ENCODE data around the gene SLC16A12. TPM values are rescaled to one million over a fixed set of nuclear protein-coding genes. Genes with fewer than 3 reads are reported as not detected.

Gene SLC16A12
- total and polyA plus RNA-seq, 2 donors (not counting 3 experiments of a cell fraction or from before 2014, with no cell fraction given), result not detected

DNA sequence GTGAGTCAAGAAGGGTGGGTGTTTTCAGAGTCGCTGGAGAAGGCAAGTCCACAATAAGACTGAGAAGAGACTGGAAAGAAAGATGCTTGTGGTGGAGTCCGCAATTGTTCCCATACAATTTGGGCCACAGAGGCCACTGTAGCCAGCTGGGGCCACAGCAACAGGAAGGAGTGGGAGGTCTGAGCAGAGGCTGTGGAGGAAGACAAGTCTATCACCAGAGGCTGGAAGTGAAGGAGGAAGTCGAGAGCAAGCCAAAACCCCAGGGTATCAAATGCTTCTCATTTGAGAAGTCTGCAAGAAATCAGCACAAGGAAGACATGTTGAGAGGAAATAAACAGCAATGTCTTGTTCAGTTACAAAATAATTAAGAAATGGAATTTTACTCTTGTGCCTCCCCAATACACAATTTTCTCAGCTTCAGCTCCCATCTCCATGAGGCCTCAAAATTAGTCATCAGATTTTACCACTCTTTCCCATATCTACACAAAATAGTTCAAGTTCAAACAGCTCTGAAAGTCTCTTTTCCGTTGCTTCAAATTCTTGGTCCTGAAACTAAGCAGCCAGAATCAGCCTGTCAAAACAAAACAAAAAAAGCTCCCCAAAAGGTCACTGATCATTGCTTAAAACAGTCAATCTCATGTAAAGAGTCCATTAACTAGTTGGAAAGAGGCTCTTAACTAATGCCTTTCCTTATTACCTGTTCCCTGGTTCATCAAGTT, 31.6 kb downstream of the SLC16A12 start:
- Histone ChIP-seq H3K9ac (replicated peaks; ENCODE audit: extremely low read depth, insufficient read depth, low read length) (no peak overlapping the region), H3K9me3 (replicated peaks; ENCODE audit: control insufficient read depth, insufficient read depth, low read length) (no peaks in the 10 kb centered on the region), H3K79me2 (ENCODE audit: control insufficient read depth, insufficient read depth, low read length) (no peaks in the 10 kb centered on the region), H3K4me3 (replicated peaks in 1 of 3; ENCODE audit: insufficient read depth in 1 of 3, low read depth in 1 of 3, low read length in 3 of 3) (no peak overlapping the region), H3K4me1 (ENCODE audit: control insufficient read depth, extremely low read depth, insufficient read depth, low read length) (no peaks in the 10 kb centered on the region), H3K9me1 (replicated peaks; ENCODE audit: control insufficient read depth, extremely low read depth, insufficient read depth, low read length) (no peaks in the 10 kb centered on the region), H4K20me1 (replicated peaks; ENCODE audit: control insufficient read depth, extremely low read depth, insufficient read depth, low read length) (no peaks in the 10 kb centered on the region), H3K27me3 (ENCODE audit: control insufficient read depth in 2 of 2, insufficient read depth in 2 of 2, low read length in 2 of 2) (no peaks in the 10 kb centered on the region), H3K4me2 (ENCODE audit: insufficient read depth, low read length) (no peak overlapping the region), H3K27ac (ENCODE audit: insufficient read depth, low read depth, low read length) (no peak overlapping the region), H3K36me3 (ENCODE audit: control insufficient read depth in 2 of 2, extremely low read depth in 1 of 2, insufficient read depth in 2 of 2, low read length in 2 of 2) (no peaks in the 10 kb centered on the region), H2AFZ (ENCODE audit: low read depth, low read length) (no peak overlapping the region)
- DNase-seq (ENCODE audit: low read depth, low spot score) (no peak), FAIRE-seq (no peak)
- dilution Hi-C loops (cut with MboI; ENCODE audit: extremely low pct_ligation_motif_present, low sequenced_read_pairs), result no loop called here
- no TSS peak for BruUV-seq (replicated peaks)
- ChIA-PET CTCF (no interaction called here), POLR2A (no interaction called here)
- intact Hi-C loops (cut with micrococcal nuclease), result no loop called here
- TF ChIP-seq FOS (IDR thresholded peaks at IDR 0.05; ENCODE audit: borderline replicate concordance, insufficient read depth, low read length) (no peak), MYC (IDR thresholded peaks at IDR 0.05; ENCODE audit: low read depth, low read length) (no peak), POLR2A (IDR thresholded peaks at IDR 0.05; ENCODE audit: low read depth, low read length) (no peak), EZH2 (IDR thresholded peaks at IDR 0.05; ENCODE audit: borderline replicate concordance, low read depth, low read length, severe bottlenecking) (no peak), GATA2 (IDR thresholded peaks at IDR 0.05; ENCODE audit: insufficient read depth, insufficient read length, low read depth, low read length) (no peak), POLR2AphosphoS5 (IDR thresholded peaks at IDR 0.05; ENCODE audit: insufficient read depth, low read depth, low read length) (no peak), JUN (IDR thresholded peaks at IDR 0.05; ENCODE audit: borderline replicate concordance, insufficient read depth, insufficient read length, low read depth) (no peak)
- TF ChIP-seq, protein P1, sequence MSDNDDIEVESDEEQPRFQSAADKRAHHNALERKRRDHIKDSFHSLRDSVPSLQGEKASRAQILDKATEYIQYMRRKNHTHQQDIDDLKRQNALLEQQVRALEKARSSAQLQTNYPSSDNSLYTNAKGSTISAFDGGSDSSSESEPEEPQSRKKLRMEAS (IDR thresholded peaks at IDR 0.05; ENCODE audit: insufficient read depth, insufficient read length), result no peak
- TF ChIP-seq, protein P2, sequence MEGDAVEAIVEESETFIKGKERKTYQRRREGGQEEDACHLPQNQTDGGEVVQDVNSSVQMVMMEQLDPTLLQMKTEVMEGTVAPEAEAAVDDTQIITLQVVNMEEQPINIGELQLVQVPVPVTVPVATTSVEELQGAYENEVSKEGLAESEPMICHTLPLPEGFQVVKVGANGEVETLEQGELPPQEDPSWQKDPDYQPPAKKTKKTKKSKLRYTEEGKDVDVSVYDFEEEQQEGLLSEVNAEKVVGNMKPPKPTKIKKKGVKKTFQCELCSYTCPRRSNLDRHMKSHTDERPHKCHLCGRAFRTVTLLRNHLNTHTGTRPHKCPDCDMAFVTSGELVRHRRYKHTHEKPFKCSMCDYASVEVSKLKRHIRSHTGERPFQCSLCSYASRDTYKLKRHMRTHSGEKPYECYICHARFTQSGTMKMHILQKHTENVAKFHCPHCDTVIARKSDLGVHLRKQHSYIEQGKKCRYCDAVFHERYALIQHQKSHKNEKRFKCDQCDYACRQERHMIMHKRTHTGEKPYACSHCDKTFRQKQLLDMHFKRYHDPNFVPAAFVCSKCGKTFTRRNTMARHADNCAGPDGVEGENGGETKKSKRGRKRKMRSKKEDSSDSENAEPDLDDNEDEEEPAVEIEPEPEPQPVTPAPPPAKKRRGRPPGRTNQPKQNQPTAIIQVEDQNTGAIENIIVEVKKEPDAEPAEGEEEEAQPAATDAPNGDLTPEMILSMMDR (IDR thresholded peaks at IDR 0.05; ENCODE audit: extremely low read depth in 1 of 2, insufficient read depth in 1 of 2, low read depth in 1 of 2, low read length in 2 of 2), result no peak

All from endothelial cell of umbilical vein (primary cell).